ENCODE results near the gene SPOCD1.

Gene SPOCD1

DNA sequence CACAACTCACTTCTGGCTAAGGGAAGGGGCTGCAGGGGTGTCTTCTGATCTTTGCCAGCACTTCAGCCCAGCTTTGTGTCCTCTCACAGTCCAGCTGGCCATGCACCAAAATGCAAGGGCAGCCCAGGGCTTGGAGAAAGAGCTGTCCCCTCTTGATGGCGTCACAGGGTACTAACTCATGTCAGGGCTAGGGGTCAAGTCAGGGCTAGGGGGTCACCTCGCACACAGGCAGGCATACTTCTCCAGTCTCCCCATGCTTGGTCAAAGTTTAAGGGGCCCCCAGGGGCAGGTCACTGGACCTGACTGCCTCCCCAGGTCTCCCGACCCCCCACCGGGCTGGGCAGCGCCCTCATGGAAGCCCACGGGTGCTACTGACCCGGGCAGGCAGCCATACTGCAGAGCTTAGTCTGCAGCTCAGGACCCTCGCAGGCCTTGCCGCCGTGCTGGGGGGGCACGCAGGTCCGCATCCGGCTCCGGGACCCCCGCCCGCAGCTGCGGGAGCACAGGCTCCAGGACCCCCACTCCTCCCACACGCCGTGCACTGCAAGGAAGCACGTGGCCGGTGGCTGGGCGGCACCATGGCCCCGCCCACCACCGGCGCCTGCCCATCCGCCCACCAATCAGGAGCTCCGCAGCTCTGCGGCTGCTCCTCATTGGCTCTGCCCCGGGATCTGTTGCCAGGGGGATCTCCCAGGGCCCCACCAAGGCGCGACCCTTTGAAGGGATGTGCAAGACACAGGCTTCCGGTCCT, 73.2 kb downstream of the SPOCD1 start:
- in situ Hi-C loops (cut with HindIII; ENCODE audit: low sequenced_read_pairs): no loop called here

All from DLD1 (cell line).